ENCODE measurements around the gene GRIA1. TPM values are rescaled to one million over a fixed set of nuclear protein-coding genes. Genes with fewer than 3 reads are reported as not detected.

GRIA1 gene
- total and polyA plus RNA-seq, 2 of the 13 experiments (the other 11 are each of a cell fraction or from before 2014, with no cell fraction given), result not detected

Small RNAs within 50 kb of the gene (small RNA-seq; reads per million reads assigned to genes)
- 0 reads per million in 3 experiments for gene RN7SL177P (ENCODE audit: insufficient read depth in 2 of 3, insufficient read length in 3 of 3, low read depth in 2 of 3, low replicate concordance in 1 of 3)
